GM12878 (cell line): ENCODE results near the gene HLA-B. TPM values are rescaled to one million over a fixed set of nuclear protein-coding genes. Genes with fewer than 3 reads are reported as not detected.

Experiments
- CEBPZ ChIP-seq: fragments of 150-350 bp; IDR thresholded peaks from 2 replicates; pipeline ENCODE4 v1.6.1; 2016; ENCODE audit warnings: low read depth, low read length
- IKZF1 ChIP-seq: fragments of 450-650 bp; conservative IDR thresholded peaks from 2 replicates; pipeline ENCODE4 v1.6.1; 2017; ENCODE audit warnings: antibody characterized with exemption, mild to moderate bottlenecking
- IRF4 ChIP-seq: IDR thresholded peaks from 2 replicates; pipeline ENCODE4 v1.6.1; 2011; ENCODE audit warnings: low read depth, low read length
- LARP7 ChIP-seq: fragments of 450-650 bp; IDR thresholded peaks from 2 replicates; pipeline ENCODE4 v1.6.1; 2017; ENCODE audit warnings: mild to moderate bottlenecking
- MTA3 ChIP-seq: IDR thresholded peaks from 2 replicates; pipeline ENCODE4 v1.6.1; 2012; ENCODE audit warnings: low read length, inconsistent platforms, borderline replicate concordance
- NBN ChIP-seq: fragments of 450-650 bp; IDR thresholded peaks from 2 replicates; pipeline ENCODE4 v1.6.1; 2016
- POLR2A ChIP-seq: IDR thresholded peaks from 2 replicates; pipeline ENCODE4 v1.6.1; 2011; ENCODE audit warnings: low read depth, mild to moderate bottlenecking, low read length
- PRDM15 ChIP-seq: fragments of 450-650 bp; formaldehyde crosslinking; IDR thresholded peaks from 2 replicates; pipeline ENCODE4 v1.4.0; 2020; ENCODE audit warnings: mild to moderate bottlenecking, moderate library complexity
- RAD21 ChIP-seq: IDR thresholded peaks from 2 replicates; pipeline ENCODE4 v1.6.1; 2011; ENCODE audit warnings: mild to moderate bottlenecking, low read depth, low read length, moderate library complexity; ENCODE audit not compliant: insufficient read depth
- RB1 ChIP-seq: fragments of 450-650 bp; formaldehyde crosslinking; IDR thresholded peaks from 2 replicates; pipeline ENCODE4 v1.6.1; 2017; ENCODE audit warnings: mild to moderate bottlenecking, borderline replicate concordance
- RBBP5 ChIP-seq: fragments of 200-600 bp; sonication (generic); conservative IDR thresholded peaks from 2 replicates; pipeline ENCODE4 v1.6.1; 2016
- RFX5 ChIP-seq: IDR thresholded peaks from 2 replicates; pipeline ENCODE4 v1.6.1; 2011; ENCODE audit warnings: low read depth, low read length, improper control_type of control experiment
- SRF ChIP-seq, 2 experiments: IDR thresholded peaks; 2 replicates each; pipeline ENCODE4 v1.6.1; 2011; ENCODE audit warnings: low read depth in 2 of 2, low read length in 2 of 2, mild to moderate bottlenecking in 1 of 2, moderate library complexity in 1 of 2
- TBL1XR1 ChIP-seq: IDR thresholded peaks from 2 replicates; pipeline ENCODE4 v1.6.1; 2012; ENCODE audit warnings: low read depth, low read length, improper control_type of control experiment
- TCF12 ChIP-seq: IDR thresholded peaks from 2 replicates; pipeline ENCODE4 v1.6.1; 2011; ENCODE audit warnings: low read depth, mild to moderate bottlenecking, low read length
- USF1 ChIP-seq: IDR thresholded peaks from 2 replicates; pipeline ENCODE4 v1.6.1; 2011; ENCODE audit warnings: borderline replicate concordance, low read depth, mild to moderate bottlenecking, moderate library complexity, mixed read lengths, low read length; ENCODE audit not compliant: insufficient read depth; ENCODE audit errors: extremely low read length
- ZNF217 ChIP-seq: fragments of 450-650 bp; IDR thresholded peaks from 2 replicates; pipeline ENCODE4 v1.6.1; 2017; ENCODE audit warnings: antibody characterized with exemption, mild to moderate bottlenecking
- ZNF274 ChIP-seq: IDR thresholded peaks from one replicate; pipeline ENCODE4 v1.8.0; 2011; ENCODE audit not compliant: insufficient read length, insufficient read depth
- polyA plus RNA-seq, 11 experiments: library from polyadenylated mRNA; depleted of rRNA in 4 of 11; unstranded in 6 of 11; stranded (reverse) in 5 of 11; fragments of >200 nt; fragmentation: Nextera tagmentation in 4 of 11; fragmentation: Illumina TruSeq in 1 of 11; extraction: Ambion mirVana in 4 of 11; extraction: Trizol in 1 of 11; gene quantifications; 1 replicate in 1 of 11; 2 replicates in 10 of 11; pipeline versions ENCODE4 v1.2.1 to v1.2.3, GENCODE V29; 2011 to 2016; ENCODE audit warnings: inconsistent platforms in 2 of 11, missing spikeins in 2 of 11, low read depth in 1 of 11
- total RNA-seq, 4 experiments: library from RNA; depleted of rRNA in 3 of 4; stranded (reverse); fragments of >200 nt in 3 of 4; fragmentation: Illumina TruSeq in 1 of 4; extraction: Trizol in 1 of 4; gene quantifications; 2 replicates each; pipeline versions ENCODE4 v1.2.1 to v1.2.3, GENCODE V29; 2013 to 2021
- TF ChIP-seq, protein P1 (sequence below): fragments of 450-650 bp; conservative IDR thresholded peaks from 2 replicates; pipeline ENCODE4 v1.6.1; 2017; ENCODE audit warnings: mild to moderate bottlenecking, moderate library complexity
- TF ChIP-seq, protein P2 (sequence below): fragments of 450-650 bp; IDR thresholded peaks from 2 replicates; pipeline ENCODE4 v1.6.1; 2017; ENCODE audit warnings: mild to moderate bottlenecking

Gene HLA-B
- total and polyA plus RNA-seq, 10 of the 15 experiments (the other 5 are each of a cell fraction or from before 2014, with no cell fraction given) = 820 to 5,128 (median 3,370) TPM

DNA sequence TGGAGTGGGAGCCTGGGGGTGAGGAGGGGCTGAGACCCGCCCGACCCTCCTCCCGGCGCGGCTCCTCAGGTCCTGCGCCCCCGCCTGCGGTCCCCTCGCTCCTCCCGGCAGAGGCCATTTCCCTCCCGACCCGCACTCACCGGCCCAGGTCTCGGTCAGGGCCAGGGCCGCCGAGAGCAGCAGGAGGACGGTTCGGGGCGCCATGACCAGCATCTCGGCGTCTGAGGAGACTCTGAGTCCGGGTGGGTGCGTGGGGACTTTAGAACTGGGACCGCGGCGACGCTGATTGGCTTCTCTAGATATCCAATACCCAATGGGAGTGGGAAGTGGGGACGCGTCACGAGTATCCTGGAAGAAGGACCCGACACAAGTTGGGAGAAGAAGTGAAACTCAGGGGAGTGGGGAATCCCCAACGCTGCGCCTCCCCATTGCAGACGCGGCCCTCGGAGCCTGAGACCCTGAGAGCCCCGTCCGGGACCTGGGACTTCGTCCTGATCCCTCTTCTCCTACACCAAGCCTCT, at the start of gene HLA-B (continued):
- TF ChIP-seq CEBPZ = no peak
- TF ChIP-seq LARP7 = no peak
- TF ChIP-seq POLR2A = peak; percentile 89
- no peak for TF ChIP-seq MTA3
- TF ChIP-seq RBBP5 = no peak
- TF ChIP-seq SRF (IDR thresholded peaks at IDR 0.05; ENCODE audit: low read depth in 2 of 2, low read length in 2 of 2) = no peak
- TF ChIP-seq USF1 = no peak
- TF ChIP-seq RFX5 = peak; percentile 98
- no peak for TF ChIP-seq RB1
- TF ChIP-seq, protein P1, sequence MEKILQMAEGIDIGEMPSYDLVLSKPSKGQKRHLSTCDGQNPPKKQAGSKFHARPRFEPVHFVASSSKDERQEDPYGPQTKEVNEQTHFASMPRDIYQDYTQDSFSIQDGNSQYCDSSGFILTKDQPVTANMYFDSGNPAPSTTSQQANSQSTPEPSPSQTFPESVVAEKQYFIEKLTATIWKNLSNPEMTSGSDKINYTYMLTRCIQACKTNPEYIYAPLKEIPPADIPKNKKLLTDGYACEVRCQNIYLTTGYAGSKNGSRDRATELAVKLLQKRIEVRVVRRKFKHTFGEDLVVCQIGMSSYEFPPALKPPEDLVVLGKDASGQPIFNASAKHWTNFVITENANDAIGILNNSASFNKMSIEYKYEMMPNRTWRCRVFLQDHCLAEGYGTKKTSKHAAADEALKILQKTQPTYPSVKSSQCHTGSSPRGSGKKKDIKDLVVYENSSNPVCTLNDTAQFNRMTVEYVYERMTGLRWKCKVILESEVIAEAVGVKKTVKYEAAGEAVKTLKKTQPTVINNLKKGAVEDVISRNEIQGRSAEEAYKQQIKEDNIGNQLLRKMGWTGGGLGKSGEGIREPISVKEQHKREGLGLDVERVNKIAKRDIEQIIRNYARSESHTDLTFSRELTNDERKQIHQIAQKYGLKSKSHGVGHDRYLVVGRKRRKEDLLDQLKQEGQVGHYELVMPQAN = no peak
- TF ChIP-seq, protein P2, sequence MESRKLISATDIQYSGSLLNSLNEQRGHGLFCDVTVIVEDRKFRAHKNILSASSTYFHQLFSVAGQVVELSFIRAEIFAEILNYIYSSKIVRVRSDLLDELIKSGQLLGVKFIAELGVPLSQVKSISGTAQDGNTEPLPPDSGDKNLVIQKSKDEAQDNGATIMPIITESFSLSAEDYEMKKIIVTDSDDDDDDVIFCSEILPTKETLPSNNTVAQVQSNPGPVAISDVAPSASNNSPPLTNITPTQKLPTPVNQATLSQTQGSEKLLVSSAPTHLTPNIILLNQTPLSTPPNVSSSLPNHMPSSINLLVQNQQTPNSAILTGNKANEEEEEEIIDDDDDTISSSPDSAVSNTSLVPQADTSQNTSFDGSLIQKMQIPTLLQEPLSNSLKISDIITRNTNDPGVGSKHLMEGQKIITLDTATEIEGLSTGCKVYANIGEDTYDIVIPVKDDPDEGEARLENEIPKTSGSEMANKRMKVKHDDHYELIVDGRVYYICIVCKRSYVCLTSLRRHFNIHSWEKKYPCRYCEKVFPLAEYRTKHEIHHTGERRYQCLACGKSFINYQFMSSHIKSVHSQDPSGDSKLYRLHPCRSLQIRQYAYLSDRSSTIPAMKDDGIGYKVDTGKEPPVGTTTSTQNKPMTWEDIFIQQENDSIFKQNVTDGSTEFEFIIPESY = no peak
- no peak for TF ChIP-seq PRDM15 (CRISPR knock-in tag)
- no peak for TF ChIP-seq ZNF217
- no peak for TF ChIP-seq IKZF1
- TF ChIP-seq TCF12 = 0 out of 2 replicates have a peak, but pooled peaks have one; percentile 19
- 0 out of 2 replicates have a peak, but pooled peaks have one; percentile 32 for TF ChIP-seq TBL1XR1
- no peak for TF ChIP-seq ZNF274
- peak; percentile 79; the same call in 1 of the 2 replicates for TF ChIP-seq IRF4
- no peak for TF ChIP-seq RAD21
- peak; percentile 47; the same call in 1 of the 2 replicates for TF ChIP-seq NBN
